Nephron (organoid): ENCODE measurements around the gene SLC43A2.
"Not testable (repeated sequence)": the region's sequence is repeated elsewhere in the genome, so short reads cannot be mapped to it uniquely, and the experiment has no call there.

Source experiments
- H3K27ac Mint-ChIP-seq, 3 experiments: 2 replicates each; pipeline ENCODE4 v1.8.0; 2020; ENCODE audit warnings: mixed read lengths in 3 of 3, mild to moderate bottlenecking in 2 of 3, moderate library complexity in 1 of 3
- H3K27me3 Mint-ChIP-seq: 2 replicates; pipeline ENCODE4 v1.8.0; 2021; ENCODE audit warnings: low read depth, mild to moderate bottlenecking, moderate library complexity, mixed read lengths
- H3K36me3 Mint-ChIP-seq: 2 replicates; pipeline ENCODE4 v1.8.0; 2020; ENCODE audit warnings: low read depth, mixed read lengths
- H3K4me1 Mint-ChIP-seq: 2 replicates; pipeline ENCODE4 v1.8.0; 2020; ENCODE audit warnings: mixed read lengths
- H3K4me3 Mint-ChIP-seq, 3 experiments: 2 replicates each; pipeline ENCODE4 v1.8.0; 2020; ENCODE audit warnings: mild to moderate bottlenecking in 3 of 3, mixed read lengths in 3 of 3, moderate library complexity in 2 of 3
- H3K9me3 Mint-ChIP-seq: 2 replicates; pipeline ENCODE4 v1.8.0; 2020; ENCODE audit warnings: mixed read lengths
- CTCF ChIP-seq, 3 experiments: fragments of 200-600 bp; sonication (generic); IDR thresholded peaks; one replicate each; pipeline ENCODE4 v1.5.0; 2021; ENCODE audit warnings: antibody characterized with exemption in 3 of 3; ENCODE audit not compliant: unreplicated experiment in 3 of 3

SLC43A2 gene

GRCh38 chr17:1574697-1575471 lies 53.8 kb downstream of the SLC43A2 start:
- Mint-ChIP-seq H3K36me3 (no peaks in the 10 kb centered on the region), H3K4me3 (no peak overlapping the region), H3K9me3 (no peaks in the 10 kb centered on the region), H3K27me3 (peaks cover 4% of the 10 kb centered on the region), H3K27ac (no peak overlapping the region), H3K4me1 (peaks cover 7% of the 10 kb centered on the region)
- no peak for TF ChIP-seq CTCF (IDR thresholded peaks at IDR 0.05; ENCODE audit: unreplicated experiment in 3 of 3)

GRCh38 chr17:1573932-1574696 lies 54.5 kb downstream of the SLC43A2 start:
- TF ChIP-seq CTCF (IDR thresholded peaks at IDR 0.05; ENCODE audit: unreplicated experiment in 3 of 3): peak; percentile 89 to 94 (median 92)
- no peaks in the 10 kb centered on the region for H3K9me3 Mint-ChIP-seq
- H3K27me3 Mint-ChIP-seq: peaks cover 4% of the 10 kb centered on the region
- H3K36me3 Mint-ChIP-seq: no peaks in the 10 kb centered on the region
- H3K27ac Mint-ChIP-seq: peak overlapping the region; percentile 86 to 91 (median 88)
- H3K4me1 Mint-ChIP-seq: peaks cover 7% of the 10 kb centered on the region
- H3K4me3 Mint-ChIP-seq: peak overlapping the region in 2 of 3 experiments; percentile 15 to 65

DNA sequence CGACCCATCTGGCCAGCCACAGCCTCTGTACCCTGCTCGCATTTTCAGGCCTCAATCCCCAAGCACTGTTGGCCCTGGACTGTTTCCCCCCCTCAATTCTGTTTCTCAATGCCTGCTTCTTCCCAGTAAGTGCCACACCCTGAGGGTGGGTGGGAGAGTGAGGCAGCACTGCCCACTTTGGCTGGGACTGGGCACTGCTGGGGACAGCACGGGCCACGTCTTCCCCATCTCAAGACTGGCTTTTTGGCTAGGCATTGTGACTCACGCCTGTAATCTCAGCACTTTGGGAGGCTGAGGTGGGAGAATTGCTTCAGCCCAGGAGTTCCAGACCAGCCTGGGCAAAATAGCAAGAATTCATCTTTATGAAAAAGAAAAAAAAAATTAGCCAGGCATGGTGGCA lies 56.0 kb downstream of the SLC43A2 start:
- H3K27me3 Mint-ChIP-seq, H3K9me3 Mint-ChIP-seq, H3K4me3 Mint-ChIP-seq, H3K4me1 Mint-ChIP-seq, H3K36me3 Mint-ChIP-seq: not testable (repeated sequence)
- peak overlapping the region in 2 of 3 experiments; percentile 37 to 50 for H3K27ac Mint-ChIP-seq

DNA sequence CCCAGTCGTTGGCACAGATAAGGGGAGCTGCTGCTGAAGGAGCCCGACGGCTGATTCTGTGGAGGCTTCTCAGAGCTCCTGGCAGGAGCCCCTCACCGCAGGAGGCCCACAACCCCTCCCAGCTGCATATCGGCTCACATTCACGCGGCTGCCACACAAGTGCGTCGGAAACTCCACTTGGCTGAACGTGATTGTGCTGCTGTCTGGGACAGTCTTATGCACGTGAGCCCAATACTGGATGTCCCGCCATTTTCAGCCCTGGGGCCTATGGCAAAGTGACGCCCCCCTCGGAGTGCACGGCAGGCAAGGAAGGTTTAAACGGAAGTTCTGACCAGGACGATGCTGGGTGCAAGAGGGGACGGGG lies 57.3 kb downstream of the SLC43A2 start:
- Mint-ChIP-seq H3K27ac (no peak overlapping the region), H3K4me1 (peaks cover 7% of the 10 kb centered on the region), H3K27me3 (peaks cover 7% of the 10 kb centered on the region), H3K9me3 (no peaks in the 10 kb centered on the region), H3K4me3 (no peak overlapping the region), H3K36me3 (no peaks in the 10 kb centered on the region)
- TF ChIP-seq CTCF (IDR thresholded peaks at IDR 0.05; ENCODE audit: unreplicated experiment in 3 of 3): no peak

- no peaks in the 10 kb centered on the region for H3K36me3 Mint-ChIP-seq
- peaks cover 7% of the 10 kb centered on the region for H3K27me3 Mint-ChIP-seq
- no peak overlapping the region for H3K27ac Mint-ChIP-seq
- no peaks in the 10 kb centered on the region for H3K9me3 Mint-ChIP-seq
- no peak for TF ChIP-seq CTCF (IDR thresholded peaks at IDR 0.05; ENCODE audit: unreplicated experiment in 3 of 3)
- peak overlapping the region in 1 of 3 experiments; percentile 8 for H3K4me3 Mint-ChIP-seq
- H3K4me1 Mint-ChIP-seq: peaks cover 5% of the 10 kb centered on the region
Measured at GRCh38 chr17:1568950-1569810, 59.5 kb downstream of the SLC43A2 start.
